HFF-Myc (cell line): ENCODE data around the gene UGT1A9.
"Not testable (repeated sequence)": the region's sequence is repeated elsewhere in the genome, so short reads cannot be mapped to it uniquely, and the experiment has no call there.

ENCODE experiments used
- DNase-seq: peaks from one replicate; pipeline ENCODE4 v3.0.0-alpha.2; 2011; ENCODE audit warnings: low read depth; ENCODE audit errors: extremely low read depth
- H3K4me3 ChIP-seq: replicated peaks from 2 replicates; pipeline ENCODE4 v1.5.1; 2011; ENCODE audit warnings: low read depth, mild to moderate bottlenecking, control low read depth, low read length
- TF ChIP-seq, protein P1 (sequence below): IDR thresholded peaks from 2 replicates; pipeline ENCODE4 v1.5.1; 2012; ENCODE audit warnings: mild to moderate bottlenecking, low read depth, low read length, control low read depth; ENCODE audit errors: missing control alignments

Gene UGT1A9

DNA sequence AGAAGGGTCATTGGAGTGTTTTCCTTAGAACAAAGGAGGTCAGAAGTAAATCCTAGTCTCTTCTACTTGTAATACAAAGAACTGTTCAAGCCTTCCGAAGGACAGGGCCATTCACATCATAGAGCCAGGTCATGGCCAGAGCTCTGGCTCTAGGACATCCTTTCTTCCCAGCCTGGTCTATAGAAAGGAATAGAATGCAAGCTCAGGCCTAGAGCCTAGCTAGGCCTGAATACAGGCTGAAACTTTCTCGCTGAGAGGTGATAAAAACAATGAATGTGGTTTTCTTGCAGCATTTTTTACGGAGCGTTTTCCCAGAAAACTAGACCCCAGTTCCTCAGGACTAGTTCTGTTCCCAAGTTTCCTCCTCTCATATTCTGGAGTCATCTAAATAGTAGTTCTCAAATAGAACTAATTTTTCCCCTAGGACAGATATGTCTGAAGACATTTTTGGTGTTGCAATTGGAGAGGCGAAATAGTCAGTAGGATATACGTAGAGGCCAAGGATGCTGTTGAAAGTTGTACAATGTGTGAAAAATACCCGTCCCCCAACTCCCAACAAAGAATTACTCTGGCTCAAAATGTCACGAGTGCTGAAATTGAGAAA lies 27.8 kb downstream of the UGT1A9 start:
- TF ChIP-seq, protein P1, sequence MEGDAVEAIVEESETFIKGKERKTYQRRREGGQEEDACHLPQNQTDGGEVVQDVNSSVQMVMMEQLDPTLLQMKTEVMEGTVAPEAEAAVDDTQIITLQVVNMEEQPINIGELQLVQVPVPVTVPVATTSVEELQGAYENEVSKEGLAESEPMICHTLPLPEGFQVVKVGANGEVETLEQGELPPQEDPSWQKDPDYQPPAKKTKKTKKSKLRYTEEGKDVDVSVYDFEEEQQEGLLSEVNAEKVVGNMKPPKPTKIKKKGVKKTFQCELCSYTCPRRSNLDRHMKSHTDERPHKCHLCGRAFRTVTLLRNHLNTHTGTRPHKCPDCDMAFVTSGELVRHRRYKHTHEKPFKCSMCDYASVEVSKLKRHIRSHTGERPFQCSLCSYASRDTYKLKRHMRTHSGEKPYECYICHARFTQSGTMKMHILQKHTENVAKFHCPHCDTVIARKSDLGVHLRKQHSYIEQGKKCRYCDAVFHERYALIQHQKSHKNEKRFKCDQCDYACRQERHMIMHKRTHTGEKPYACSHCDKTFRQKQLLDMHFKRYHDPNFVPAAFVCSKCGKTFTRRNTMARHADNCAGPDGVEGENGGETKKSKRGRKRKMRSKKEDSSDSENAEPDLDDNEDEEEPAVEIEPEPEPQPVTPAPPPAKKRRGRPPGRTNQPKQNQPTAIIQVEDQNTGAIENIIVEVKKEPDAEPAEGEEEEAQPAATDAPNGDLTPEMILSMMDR = no peak
- no peak overlapping the region for H3K4me3 ChIP-seq
- DNase-seq = no peak

DNA sequence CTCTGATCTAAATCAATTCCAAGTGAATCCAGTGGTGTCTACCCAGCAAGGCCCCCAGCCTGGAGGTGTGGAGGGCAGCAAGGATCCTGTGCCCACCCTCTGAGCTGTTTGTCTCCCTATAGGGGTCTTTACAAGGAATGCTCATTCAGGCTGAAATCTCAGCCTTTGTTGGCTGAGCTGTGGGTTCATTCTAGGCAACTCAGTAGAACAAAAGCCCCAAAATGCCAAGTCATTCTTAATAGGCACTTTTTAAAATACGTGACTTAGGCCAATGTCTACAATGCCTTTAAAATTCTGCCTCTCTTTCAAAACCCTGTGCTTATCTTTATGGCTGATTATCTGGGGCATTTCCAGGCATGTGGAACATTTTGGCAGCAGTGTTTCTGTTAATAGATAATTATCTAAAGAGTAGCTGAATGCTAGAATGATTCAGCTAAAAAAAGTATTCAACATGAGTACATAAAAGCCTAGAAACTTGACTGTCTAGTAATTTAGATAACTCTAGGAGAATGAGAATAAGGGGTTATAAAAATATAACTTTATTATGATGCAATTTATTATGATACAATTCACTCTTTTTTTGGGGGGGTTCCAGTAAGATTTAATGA lies 28.4 kb downstream of the UGT1A9 start:
- DNase-seq = no peak
- TF ChIP-seq, protein P1 = no peak
- no peak overlapping the region for H3K4me3 ChIP-seq

DNA sequence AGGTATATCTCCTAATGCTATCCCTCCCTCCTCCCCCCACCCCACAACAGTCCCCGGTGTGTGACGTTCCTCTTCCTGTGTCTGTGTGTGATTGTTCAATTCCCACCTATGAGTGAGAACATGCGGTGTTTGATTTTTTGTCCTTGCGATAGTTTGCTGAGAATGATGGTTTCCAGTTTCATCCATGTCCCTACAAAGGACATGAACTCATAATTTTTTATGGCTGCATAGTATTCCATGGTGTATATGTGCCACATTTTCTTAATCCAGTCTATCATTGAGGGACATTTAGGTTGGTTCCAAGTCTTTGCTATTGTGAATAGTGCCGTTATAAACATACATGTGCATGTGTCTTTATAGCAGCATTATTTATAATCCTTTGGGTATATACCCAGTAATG lies 29.1 kb downstream of the UGT1A9 start:
- H3K4me3 ChIP-seq, DNase-seq: not testable (repeated sequence)

DNA sequence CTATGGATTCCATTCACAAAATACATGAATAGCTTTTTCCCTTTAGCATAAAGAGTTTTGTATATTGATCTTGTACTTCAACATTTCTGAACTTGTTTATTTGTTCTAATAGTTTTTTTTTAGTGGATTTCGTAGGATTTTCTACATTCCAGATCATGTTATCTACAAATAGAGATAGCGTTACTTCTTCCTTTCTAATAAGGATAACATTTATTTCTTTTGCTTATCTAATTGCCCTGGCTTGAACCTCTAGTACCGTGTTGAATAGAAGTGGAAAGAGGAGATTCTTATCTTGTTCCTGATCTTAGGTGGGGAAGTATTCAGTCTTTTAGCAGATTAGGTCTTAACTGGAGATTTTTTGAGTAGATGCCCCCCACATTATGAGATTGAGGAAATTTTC lies 30.5 kb downstream of the UGT1A9 start:
- H3K4me3 ChIP-seq = no peak overlapping the region
- TF ChIP-seq, protein P1 = no peak
- DNase-seq = no peak

DNA sequence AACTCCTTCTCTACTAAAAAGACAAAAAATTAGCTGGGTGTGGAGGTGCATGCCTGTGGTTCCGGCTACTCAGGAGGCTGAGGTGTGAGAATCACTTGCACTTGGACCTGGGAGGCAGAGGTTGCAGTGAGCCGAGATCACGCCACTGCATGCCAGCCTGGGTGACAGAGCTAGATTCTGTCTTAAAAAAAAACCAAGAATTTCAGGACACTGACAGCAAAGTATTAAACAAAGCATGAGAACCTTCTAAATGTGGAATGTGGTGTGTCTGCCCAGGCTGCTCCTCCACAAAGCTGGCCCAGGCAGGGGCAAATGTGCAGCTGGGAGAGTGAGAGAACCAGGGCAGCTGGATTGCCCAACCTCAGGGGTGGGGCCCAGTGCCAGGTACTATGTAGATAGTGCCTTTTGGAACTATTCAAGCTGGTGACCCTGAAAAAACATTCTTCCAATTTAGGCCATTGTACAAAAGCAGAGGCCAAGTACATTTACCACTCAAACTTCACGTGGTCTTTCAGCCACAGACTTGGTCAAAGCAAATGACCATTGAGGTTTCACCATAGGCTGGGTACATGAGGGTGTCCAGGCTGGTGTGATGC lies 34.3 kb downstream of the UGT1A9 start:
- TF ChIP-seq, protein P1 = no peak
- DNase-seq = no peak
- H3K4me3 ChIP-seq = no peak overlapping the region

DNA sequence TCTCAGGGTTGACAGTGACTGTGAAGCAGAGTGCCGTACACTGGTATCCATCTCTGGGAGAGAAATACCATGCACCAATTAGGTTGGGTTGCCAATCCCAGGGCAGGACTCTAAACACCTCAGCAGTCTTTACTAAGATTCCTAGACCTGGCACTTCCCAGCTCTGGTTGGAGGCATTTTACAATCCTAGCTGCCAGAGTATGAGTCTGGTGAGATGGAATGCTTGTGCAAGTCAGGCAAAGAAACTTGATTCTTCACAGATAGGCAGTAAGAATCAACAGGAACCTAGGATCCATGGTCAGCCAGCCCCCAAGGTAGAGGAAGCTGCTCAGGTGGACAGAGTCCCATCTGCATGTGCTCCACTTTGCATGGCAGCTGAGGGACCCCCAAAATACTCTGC lies 35.0 kb downstream of the UGT1A9 start:
- TF ChIP-seq, protein P1 = no peak
- no peak for DNase-seq
- no peak overlapping the region for H3K4me3 ChIP-seq

DNA sequence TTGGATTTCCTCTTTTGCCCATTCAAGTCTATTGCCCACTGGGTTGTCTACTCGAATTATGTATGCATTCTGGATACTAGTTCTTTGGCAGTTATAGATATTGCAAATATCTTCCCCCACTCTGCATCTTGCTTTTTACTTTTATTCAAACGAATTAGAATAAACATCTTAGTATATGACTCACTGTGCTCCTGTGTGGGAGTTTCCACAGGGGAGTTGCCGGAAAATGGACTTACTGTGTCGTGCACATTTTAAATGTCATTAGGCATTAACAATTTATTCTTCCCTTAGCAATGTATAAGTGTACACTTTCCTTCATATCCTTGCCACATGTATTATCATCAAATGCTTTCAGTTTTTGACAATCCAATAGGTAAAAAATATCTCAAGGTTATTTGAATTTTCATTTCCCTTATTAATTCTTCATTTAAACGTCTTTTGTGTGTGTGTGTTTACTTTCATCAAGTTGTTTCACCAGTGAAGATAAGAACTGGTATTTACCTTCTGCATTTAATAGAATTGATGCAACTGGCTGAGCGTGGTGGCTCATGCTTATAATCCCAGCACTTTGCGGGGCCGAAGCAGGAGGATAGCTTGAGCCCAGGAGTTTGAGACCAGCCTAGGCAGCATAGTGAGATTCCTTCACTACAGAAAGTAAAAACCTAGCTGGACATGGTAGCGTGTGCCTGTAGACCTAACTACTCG lies 36.4 kb downstream of the UGT1A9 start:
- TF ChIP-seq, protein P1 = no peak
- no peak for DNase-seq

More for the DNA sequence above, 36.4 kb downstream of the UGT1A9 start:
- no peak overlapping the region for H3K4me3 ChIP-seq
